ENCODE data around the gene LCN9.

- TF ChIP-seq GABPA (tag; conservative IDR thresholded peaks at IDR 0.05; ENCODE audit: low read depth) (no peak), FOXJ3 (CRISPR knock-in tag; IDR thresholded peaks at IDR 0.05) (no peak), DEAF1 (CRISPR knock-in tag; IDR thresholded peaks at IDR 0.05) (no peak), SMARCC2 (IDR thresholded peaks at IDR 0.05; ENCODE audit: low read depth) (no peak), MAX (CRISPR knock-in tag; IDR thresholded peaks at IDR 0.05) (no peak), NCOA6 (IDR thresholded peaks at IDR 0.05) (no peak), CHD7 (IDR thresholded peaks at IDR 0.05; ENCODE audit: low read depth, low read length) (no peak), NR1H2 (CRISPR knock-in tag; IDR thresholded peaks at IDR 0.05) (no peak), CREM (IDR thresholded peaks at IDR 0.05; ENCODE audit: low read depth) (no peak)
Observed at GRCh38 chr9:135706288-135706687, 43.2 kb downstream of the LCN9 start.

Data from K562 (cell line).